SU-DHL-6 (cell line): ENCODE results near the gene ALOX5.

Experiments
- EZH2phosphoT487 ChIP-seq: fragments of 200-600 bp; sonication (generic), shearing (Covaris generic); conservative IDR thresholded peaks from 2 replicates; pipeline ENCODE4 v1.6.1; 2018; ENCODE audit warnings: mild to moderate bottlenecking, antibody characterized with exemption, low read length, moderate library complexity, mixed read lengths
- TF ChIP-seq, protein P1 (sequence below): fragments of 200-600 bp; sonication (generic); IDR thresholded peaks from one replicate; pipeline ENCODE4 v1.5.1; 2017; ENCODE audit warnings: antibody characterized with exemption, mild to moderate bottlenecking, low read length, moderate library complexity; ENCODE audit not compliant: insufficient read depth, poor library complexity, severe bottlenecking

DNA sequence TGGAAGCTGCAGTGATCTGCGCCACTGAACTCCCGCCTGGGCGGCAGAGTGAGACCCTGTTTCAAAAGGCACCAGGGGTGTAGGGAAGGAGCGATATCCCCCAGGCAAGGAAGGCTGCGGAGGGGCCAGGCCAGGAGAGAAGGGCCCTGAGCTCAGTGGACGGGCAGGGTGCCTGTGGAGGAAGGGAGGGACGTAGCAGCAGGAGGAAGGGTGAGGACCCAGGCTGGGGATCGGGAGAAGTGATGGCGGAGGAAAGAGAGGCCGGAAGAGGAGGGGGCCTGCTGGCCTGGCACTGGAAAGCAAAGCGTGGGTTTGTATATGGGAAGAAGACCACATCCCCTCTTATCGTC, 45.6 kb downstream of the ALOX5 start:
- TF ChIP-seq, protein P1, sequence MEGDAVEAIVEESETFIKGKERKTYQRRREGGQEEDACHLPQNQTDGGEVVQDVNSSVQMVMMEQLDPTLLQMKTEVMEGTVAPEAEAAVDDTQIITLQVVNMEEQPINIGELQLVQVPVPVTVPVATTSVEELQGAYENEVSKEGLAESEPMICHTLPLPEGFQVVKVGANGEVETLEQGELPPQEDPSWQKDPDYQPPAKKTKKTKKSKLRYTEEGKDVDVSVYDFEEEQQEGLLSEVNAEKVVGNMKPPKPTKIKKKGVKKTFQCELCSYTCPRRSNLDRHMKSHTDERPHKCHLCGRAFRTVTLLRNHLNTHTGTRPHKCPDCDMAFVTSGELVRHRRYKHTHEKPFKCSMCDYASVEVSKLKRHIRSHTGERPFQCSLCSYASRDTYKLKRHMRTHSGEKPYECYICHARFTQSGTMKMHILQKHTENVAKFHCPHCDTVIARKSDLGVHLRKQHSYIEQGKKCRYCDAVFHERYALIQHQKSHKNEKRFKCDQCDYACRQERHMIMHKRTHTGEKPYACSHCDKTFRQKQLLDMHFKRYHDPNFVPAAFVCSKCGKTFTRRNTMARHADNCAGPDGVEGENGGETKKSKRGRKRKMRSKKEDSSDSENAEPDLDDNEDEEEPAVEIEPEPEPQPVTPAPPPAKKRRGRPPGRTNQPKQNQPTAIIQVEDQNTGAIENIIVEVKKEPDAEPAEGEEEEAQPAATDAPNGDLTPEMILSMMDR = no peak
- no peak for TF ChIP-seq EZH2phosphoT487
